ENCODE measurements around the gene FZD2.

FZD2 gene

DNA sequence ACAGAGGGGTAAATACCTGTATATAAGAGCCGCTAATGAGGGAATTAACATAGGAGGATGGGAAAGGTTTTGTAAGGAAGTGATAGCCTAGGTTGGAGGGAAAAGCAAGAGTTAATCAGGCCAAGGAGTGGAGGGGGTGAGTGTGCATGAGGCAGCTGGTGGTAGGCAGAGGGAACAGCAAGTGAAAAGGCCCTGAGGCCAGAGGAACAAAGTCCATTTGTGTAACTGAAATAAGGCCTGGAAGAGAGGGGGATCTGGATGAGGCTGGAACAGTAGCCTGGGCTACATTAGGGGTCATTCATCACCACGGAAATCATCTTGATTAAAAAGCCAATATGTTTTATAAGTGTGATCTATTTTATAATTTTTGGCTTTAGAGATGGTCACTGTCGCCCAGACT is 45.7 kb downstream of the FZD2 start:
- no peak for DNase-seq
- Histone ChIP-seq H3K36me3 (replicated peaks; ENCODE audit: insufficient read depth, low read length) (no peaks in the 10 kb centered on the region), H3K4me1 (ENCODE audit: low read length) (no peaks in the 10 kb centered on the region), H3F3A (ENCODE audit: insufficient read depth, low read length) (no peaks in the 10 kb centered on the region), H3K4me3 (ENCODE audit: low read length) (no peak overlapping the region), H3K27me3 (replicated peaks; ENCODE audit: insufficient read depth, low read length) (no peaks in the 10 kb centered on the region; the same call in 1 of the 2 replicates), H4K20me1 (ENCODE audit: insufficient read depth, low read length) (no peaks in the 10 kb centered on the region), H2AFZ (ENCODE audit: low read length) (no peak overlapping the region), H3K4me2 (ENCODE audit: low read depth, low read length) (no peak overlapping the region), H3K79me2 (ENCODE audit: low read length) (no peaks in the 10 kb centered on the region), H3K27ac (ENCODE audit: low read length) (no peak overlapping the region), H3K9me3 (replicated peaks; ENCODE audit: insufficient read depth, low read length) (no peaks in the 10 kb centered on the region), H3K9me2 (replicated peaks; ENCODE audit: insufficient read depth, low read length) (no peaks in the 10 kb centered on the region), H3K9ac (ENCODE audit: low read length) (no peak overlapping the region)
- TF ChIP-seq EZH2 (optimal IDR thresholded peaks at IDR 0.05; ENCODE audit: low read depth, low read length) (no peak), EZH2phosphoT487 (IDR thresholded peaks at IDR 0.05; ENCODE audit: low read length) (no peak)
- TF ChIP-seq, protein P1, sequence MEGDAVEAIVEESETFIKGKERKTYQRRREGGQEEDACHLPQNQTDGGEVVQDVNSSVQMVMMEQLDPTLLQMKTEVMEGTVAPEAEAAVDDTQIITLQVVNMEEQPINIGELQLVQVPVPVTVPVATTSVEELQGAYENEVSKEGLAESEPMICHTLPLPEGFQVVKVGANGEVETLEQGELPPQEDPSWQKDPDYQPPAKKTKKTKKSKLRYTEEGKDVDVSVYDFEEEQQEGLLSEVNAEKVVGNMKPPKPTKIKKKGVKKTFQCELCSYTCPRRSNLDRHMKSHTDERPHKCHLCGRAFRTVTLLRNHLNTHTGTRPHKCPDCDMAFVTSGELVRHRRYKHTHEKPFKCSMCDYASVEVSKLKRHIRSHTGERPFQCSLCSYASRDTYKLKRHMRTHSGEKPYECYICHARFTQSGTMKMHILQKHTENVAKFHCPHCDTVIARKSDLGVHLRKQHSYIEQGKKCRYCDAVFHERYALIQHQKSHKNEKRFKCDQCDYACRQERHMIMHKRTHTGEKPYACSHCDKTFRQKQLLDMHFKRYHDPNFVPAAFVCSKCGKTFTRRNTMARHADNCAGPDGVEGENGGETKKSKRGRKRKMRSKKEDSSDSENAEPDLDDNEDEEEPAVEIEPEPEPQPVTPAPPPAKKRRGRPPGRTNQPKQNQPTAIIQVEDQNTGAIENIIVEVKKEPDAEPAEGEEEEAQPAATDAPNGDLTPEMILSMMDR (IDR thresholded peaks at IDR 0.05; ENCODE audit: low read length): no peak

DNA sequence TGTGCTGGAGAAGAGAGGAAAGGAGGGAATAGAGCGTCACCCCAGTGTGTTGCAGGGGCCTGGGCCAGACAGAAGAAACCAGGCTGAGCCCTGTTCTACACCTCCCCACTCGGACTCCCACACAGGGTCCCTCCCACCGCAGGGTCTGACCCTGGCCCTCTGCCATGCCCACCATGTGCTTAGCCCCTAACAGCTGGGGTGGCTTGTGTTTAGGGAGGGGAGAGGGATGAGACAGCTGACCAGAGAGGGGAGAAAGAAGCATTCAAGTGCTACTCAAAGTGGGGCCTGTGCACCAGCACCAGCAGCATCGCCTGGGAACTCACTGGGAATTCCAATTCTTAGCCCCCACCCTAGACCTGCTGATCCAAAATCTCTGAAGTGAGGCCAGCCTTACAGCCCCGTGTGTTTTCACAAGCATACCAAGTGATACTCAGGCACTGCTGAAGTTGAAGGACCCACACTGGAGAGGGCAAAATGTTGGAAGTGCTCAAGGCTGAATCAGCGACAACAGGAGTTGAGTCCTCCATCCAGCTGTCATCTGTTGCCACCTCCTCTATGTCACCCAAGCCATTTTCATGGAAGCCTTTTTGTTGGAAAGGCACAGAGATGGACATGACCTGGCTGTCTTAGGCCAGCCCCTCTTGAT is 47.0 kb downstream of the FZD2 start:
- H3K9me3 ChIP-seq (replicated peaks; ENCODE audit: insufficient read depth, low read length): no peaks in the 10 kb centered on the region
- H3K9me2 ChIP-seq (replicated peaks; ENCODE audit: insufficient read depth, low read length): no peaks in the 10 kb centered on the region
- DNase-seq: no peak
- no peaks in the 10 kb centered on the region for H3K79me2 ChIP-seq (ENCODE audit: low read length)
- TF ChIP-seq EZH2 (optimal IDR thresholded peaks at IDR 0.05; ENCODE audit: low read depth, low read length) (no peak), EZH2phosphoT487 (IDR thresholded peaks at IDR 0.05; ENCODE audit: low read length) (no peak)
- TF ChIP-seq, protein P1 (IDR thresholded peaks at IDR 0.05; ENCODE audit: low read length): no peak
- H3K4me2 ChIP-seq (ENCODE audit: low read depth, low read length): no peak overlapping the region
- H3K4me3 ChIP-seq (ENCODE audit: low read length): no peak overlapping the region
- H3K27ac ChIP-seq (ENCODE audit: low read length): no peak overlapping the region
- H4K20me1 ChIP-seq (ENCODE audit: insufficient read depth, low read length): no peaks in the 10 kb centered on the region
- H2AFZ ChIP-seq (ENCODE audit: low read length): no peak overlapping the region
- H3K36me3 ChIP-seq (replicated peaks; ENCODE audit: insufficient read depth, low read length): no peaks in the 10 kb centered on the region
- H3K9ac ChIP-seq (ENCODE audit: low read length): no peak overlapping the region
- H3F3A ChIP-seq (ENCODE audit: insufficient read depth, low read length): no peaks in the 10 kb centered on the region
- no peaks in the 10 kb centered on the region for H3K4me1 ChIP-seq (ENCODE audit: low read length)
- no peaks in the 10 kb centered on the region; the same call in 1 of the 2 replicates for H3K27me3 ChIP-seq (replicated peaks; ENCODE audit: insufficient read depth, low read length)

DNA sequence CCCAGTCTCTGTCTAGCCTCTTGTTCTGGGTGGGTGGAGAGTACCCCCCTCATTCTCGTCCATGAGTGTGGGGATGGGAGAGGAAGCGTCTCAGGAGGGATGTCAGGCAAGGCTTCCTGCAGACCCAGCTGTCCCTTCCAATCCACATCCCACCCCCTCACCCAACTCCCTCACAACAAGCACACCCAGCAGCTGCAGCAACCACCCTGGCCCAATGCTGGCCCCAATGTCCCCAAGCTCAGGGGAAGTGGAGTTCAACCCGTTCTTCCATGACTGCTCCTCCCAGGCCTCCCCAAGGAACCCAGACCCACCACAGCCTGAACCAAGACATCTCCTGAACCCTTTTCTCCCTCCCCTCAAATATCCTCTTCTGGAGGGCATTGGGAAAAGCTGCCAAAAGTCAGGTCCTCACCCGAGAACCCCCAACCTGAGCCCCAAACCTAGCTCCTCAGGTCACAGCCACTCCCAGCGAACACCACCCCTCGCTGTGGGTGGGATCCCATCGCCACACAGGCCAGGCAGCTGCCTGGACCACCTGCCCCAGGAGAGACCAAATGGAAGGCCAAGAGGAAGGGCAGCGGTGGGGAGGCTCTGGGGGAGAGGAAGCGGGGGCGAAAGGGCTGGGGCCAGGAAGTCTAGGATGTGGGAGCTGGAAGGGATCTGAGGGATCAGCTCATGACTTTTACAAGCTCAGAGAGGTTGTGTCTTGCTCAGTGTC is 47.6 kb downstream of the FZD2 start:
- no peaks in the 10 kb centered on the region for H3K9me2 ChIP-seq (replicated peaks; ENCODE audit: insufficient read depth, low read length)
- H3K4me3 ChIP-seq (ENCODE audit: low read length): no peak overlapping the region
- H3K9ac ChIP-seq (ENCODE audit: low read length): no peak overlapping the region
- H4K20me1 ChIP-seq (ENCODE audit: insufficient read depth, low read length): no peaks in the 10 kb centered on the region
- H2AFZ ChIP-seq (ENCODE audit: low read length): no peak overlapping the region
- no peak overlapping the region for H3K4me2 ChIP-seq (ENCODE audit: low read depth, low read length)
- H3K27ac ChIP-seq (ENCODE audit: low read length): no peak overlapping the region
- H3K4me1 ChIP-seq (ENCODE audit: low read length): no peaks in the 10 kb centered on the region
- H3K36me3 ChIP-seq (replicated peaks; ENCODE audit: insufficient read depth, low read length): no peaks in the 10 kb centered on the region
- TF ChIP-seq EZH2phosphoT487 (IDR thresholded peaks at IDR 0.05; ENCODE audit: low read length) (no peak), EZH2 (optimal IDR thresholded peaks at IDR 0.05; ENCODE audit: low read depth, low read length) (no peak)
- TF ChIP-seq, protein P1 (IDR thresholded peaks at IDR 0.05; ENCODE audit: low read length): no peak
- no peaks in the 10 kb centered on the region; the same call in 1 of the 2 replicates for H3K27me3 ChIP-seq (replicated peaks; ENCODE audit: insufficient read depth, low read length)
- H3F3A ChIP-seq (ENCODE audit: insufficient read depth, low read length): no peaks in the 10 kb centered on the region
- H3K79me2 ChIP-seq (ENCODE audit: low read length): no peaks in the 10 kb centered on the region
- H3K9me3 ChIP-seq (replicated peaks; ENCODE audit: insufficient read depth, low read length): no peaks in the 10 kb centered on the region
- no peak for DNase-seq
